MM.1S (cell line): ENCODE measurements around the gene CNEP1R1.

Source experiments
- DNase-seq: peaks from one replicate; pipeline ENCODE4 v3.0.0-alpha.2; 2015
- H2AFZ ChIP-seq: fragments of 300-600 bp; sonication (generic); 2 replicates; pipeline ENCODE4 v1.6.0; 2016; ENCODE audit warnings: antibody characterized with exemption, low read length
- H3F3A ChIP-seq: fragments of 300-600 bp; sonication (generic); 2 replicates; pipeline ENCODE4 v1.6.1; 2016; ENCODE audit warnings: mild to moderate bottlenecking, antibody characterized with exemption, low read length, moderate library complexity, mixed read lengths; ENCODE audit not compliant: insufficient read depth
- H3K27ac ChIP-seq: fragments of 300-600 bp; sonication (generic); 2 replicates; pipeline ENCODE4 v1.5.1; 2016; ENCODE audit warnings: mild to moderate bottlenecking, low read length
- H3K27me3 ChIP-seq: fragments of 300-600 bp; sonication (generic); replicated peaks from 2 replicates; pipeline ENCODE4 v1.6.0; 2016; ENCODE audit warnings: low read length; ENCODE audit not compliant: insufficient read depth
- H3K36me3 ChIP-seq: fragments of 300-600 bp; sonication (generic); replicated peaks from 2 replicates; pipeline ENCODE4 v1.6.1; 2016; ENCODE audit warnings: mild to moderate bottlenecking, low read length, mixed read lengths; ENCODE audit not compliant: insufficient read depth
- H3K4me1 ChIP-seq: fragments of 300-600 bp; sonication (generic); 2 replicates; pipeline ENCODE4 v1.6.1; 2016; ENCODE audit warnings: low read length, mixed read lengths
- H3K4me2 ChIP-seq: fragments of 300-600 bp; sonication (generic); 2 replicates; pipeline ENCODE4 v1.6.0; 2016; ENCODE audit warnings: low read depth, low read length
- H3K4me3 ChIP-seq: fragments of 300-600 bp; sonication (generic); 2 replicates; pipeline ENCODE4 v1.5.1; 2016; ENCODE audit warnings: low read length, mixed read lengths
- H3K79me2 ChIP-seq: fragments of 300-600 bp; sonication (generic); 2 replicates; pipeline ENCODE4 v1.6.1; 2016; ENCODE audit warnings: mixed run types, low read length, mixed read lengths
- H3K9ac ChIP-seq: fragments of 300-600 bp; sonication (generic); 2 replicates; pipeline ENCODE4 v1.6.1; 2016; ENCODE audit warnings: low read length, mixed read lengths
- H3K9me2 ChIP-seq: fragments of 300-600 bp; sonication (generic); replicated peaks from 2 replicates; pipeline ENCODE4 v1.6.1; 2016; ENCODE audit warnings: mild to moderate bottlenecking, low read length, mixed read lengths; ENCODE audit not compliant: insufficient read depth
- H3K9me3 ChIP-seq: fragments of 300-600 bp; sonication (generic); replicated peaks from 2 replicates; pipeline ENCODE4 v1.6.1; 2016; ENCODE audit warnings: mild to moderate bottlenecking, low read length, mixed read lengths; ENCODE audit not compliant: insufficient read depth
- H4K20me1 ChIP-seq: fragments of 300-600 bp; sonication (generic); 2 replicates; pipeline ENCODE4 v1.6.1; 2016; ENCODE audit warnings: mild to moderate bottlenecking, low read length, moderate library complexity, mixed read lengths; ENCODE audit not compliant: insufficient read depth
- EZH2 ChIP-seq: fragments of 300-600 bp; sonication (generic); optimal IDR thresholded peaks from 2 replicates; pipeline ENCODE3; 2017; ENCODE audit warnings: low read depth, mild to moderate bottlenecking, antibody characterized with exemption, low read length, mixed read lengths
- EZH2phosphoT487 ChIP-seq: fragments of 300-600 bp; sonication (generic); IDR thresholded peaks from 2 replicates; pipeline ENCODE4 v1.6.1; 2018; ENCODE audit warnings: antibody characterized with exemption, low read length
- TF ChIP-seq, protein P1 (sequence below): fragments of 300-600 bp; sonication (generic); IDR thresholded peaks from 2 replicates; pipeline ENCODE4 v1.5.1; 2016; ENCODE audit warnings: antibody characterized with exemption, low read length, mixed read lengths

Gene CNEP1R1

DNA sequence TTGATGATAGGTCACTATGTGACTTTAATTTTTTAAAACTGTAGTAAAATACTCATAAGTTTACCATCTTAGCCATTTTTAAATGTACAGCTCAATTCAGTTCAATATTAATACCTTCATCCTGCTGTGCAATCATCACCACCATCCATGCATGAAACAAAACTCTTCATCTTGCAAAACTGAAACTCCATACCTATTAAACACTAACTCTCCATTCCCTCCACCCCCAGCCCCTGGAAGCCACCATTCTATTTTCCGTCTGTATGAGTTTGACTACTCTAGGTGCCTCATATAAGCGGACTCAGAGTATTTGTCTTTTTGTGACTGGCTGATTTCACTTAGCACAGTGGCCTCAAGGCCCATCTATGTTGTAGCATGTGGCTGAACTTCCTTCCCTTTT is 9.4 kb upstream of the CNEP1R1 start:
- Histone ChIP-seq H3K9me2 (no peaks in the 10 kb centered on the region), H3K9ac (no peak overlapping the region), H3K27me3 (no peaks in the 10 kb centered on the region), H3F3A (no peaks in the 10 kb centered on the region), H3K9me3 (no peaks in the 10 kb centered on the region), H2AFZ (no peak overlapping the region), H3K79me2 (no peaks in the 10 kb centered on the region), H3K4me2 (no peak overlapping the region), H3K4me3 (no peak overlapping the region), H3K27ac (no peak overlapping the region), H4K20me1 (no peaks in the 10 kb centered on the region), H3K4me1 (no peaks in the 10 kb centered on the region), H3K36me3 (no peaks in the 10 kb centered on the region)
- DNase-seq: no peak
- TF ChIP-seq, protein P1, sequence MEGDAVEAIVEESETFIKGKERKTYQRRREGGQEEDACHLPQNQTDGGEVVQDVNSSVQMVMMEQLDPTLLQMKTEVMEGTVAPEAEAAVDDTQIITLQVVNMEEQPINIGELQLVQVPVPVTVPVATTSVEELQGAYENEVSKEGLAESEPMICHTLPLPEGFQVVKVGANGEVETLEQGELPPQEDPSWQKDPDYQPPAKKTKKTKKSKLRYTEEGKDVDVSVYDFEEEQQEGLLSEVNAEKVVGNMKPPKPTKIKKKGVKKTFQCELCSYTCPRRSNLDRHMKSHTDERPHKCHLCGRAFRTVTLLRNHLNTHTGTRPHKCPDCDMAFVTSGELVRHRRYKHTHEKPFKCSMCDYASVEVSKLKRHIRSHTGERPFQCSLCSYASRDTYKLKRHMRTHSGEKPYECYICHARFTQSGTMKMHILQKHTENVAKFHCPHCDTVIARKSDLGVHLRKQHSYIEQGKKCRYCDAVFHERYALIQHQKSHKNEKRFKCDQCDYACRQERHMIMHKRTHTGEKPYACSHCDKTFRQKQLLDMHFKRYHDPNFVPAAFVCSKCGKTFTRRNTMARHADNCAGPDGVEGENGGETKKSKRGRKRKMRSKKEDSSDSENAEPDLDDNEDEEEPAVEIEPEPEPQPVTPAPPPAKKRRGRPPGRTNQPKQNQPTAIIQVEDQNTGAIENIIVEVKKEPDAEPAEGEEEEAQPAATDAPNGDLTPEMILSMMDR: no peak
- no peak for TF ChIP-seq EZH2phosphoT487
- TF ChIP-seq EZH2: no peak

GRCh38 chr16:50017553-50017952 is 7.5 kb upstream of the CNEP1R1 start:
- H3K79me2 ChIP-seq: no peaks in the 10 kb centered on the region
- H4K20me1 ChIP-seq: no peaks in the 10 kb centered on the region
- H3K4me1 ChIP-seq: no peaks in the 10 kb centered on the region
- H3K27ac ChIP-seq: no peak overlapping the region
- no peak overlapping the region for H3K9ac ChIP-seq
- no peaks in the 10 kb centered on the region for H3K27me3 ChIP-seq
- no peaks in the 10 kb centered on the region for H3K9me2 ChIP-seq
- H3K4me3 ChIP-seq: no peak overlapping the region
- H3K36me3 ChIP-seq: no peaks in the 10 kb centered on the region
- TF ChIP-seq, protein P1: no peak
- no peak for TF ChIP-seq EZH2phosphoT487
- no peak for TF ChIP-seq EZH2
- no peak overlapping the region for H3K4me2 ChIP-seq
- H2AFZ ChIP-seq: no peak overlapping the region
- no peaks in the 10 kb centered on the region for H3F3A ChIP-seq
- no peaks in the 10 kb centered on the region for H3K9me3 ChIP-seq
- DNase-seq: no peak

- H3K9me2 ChIP-seq: no peaks in the 10 kb centered on the region
- H3F3A ChIP-seq: no peaks in the 10 kb centered on the region
- H3K36me3 ChIP-seq: no peaks in the 10 kb centered on the region
- no peak for TF ChIP-seq EZH2phosphoT487
- TF ChIP-seq, protein P1: peak; percentile 27; the same call in 1 of the 2 replicates
- 0 out of 2 replicates have a peak, but pooled peaks cover 4% of the 10 kb centered on the region for H3K4me1 ChIP-seq
- H3K4me3 ChIP-seq: no peak overlapping the region
- no peak overlapping the region for H3K27ac ChIP-seq
- H3K4me2 ChIP-seq: no peak overlapping the region
- no peaks in the 10 kb centered on the region for H3K9me3 ChIP-seq
- H3K27me3 ChIP-seq: no peaks in the 10 kb centered on the region
- no peak overlapping the region for H3K9ac ChIP-seq
- peak; percentile 12 for DNase-seq
- H3K79me2 ChIP-seq: peaks cover 15% of the 10 kb centered on the region
- H2AFZ ChIP-seq: no peak overlapping the region
- H4K20me1 ChIP-seq: no peaks in the 10 kb centered on the region
Measured at GRCh38 chr16:50021544-50021943, 3.5 kb upstream of the CNEP1R1 start.
